K562 (cell line): ENCODE measurements around the gene LRIT1. TPM values are rescaled to one million over a fixed set of nuclear protein-coding genes. Genes with fewer than 3 reads are reported as not detected.

Experiments
- CBFB ChIP-seq: sonication (generic); formaldehyde crosslinking; IDR thresholded peaks from 2 replicates; pipeline ENCODE4 v1.4.0; 2020; ENCODE audit warnings: mild to moderate bottlenecking, missing genetic modification reagents
- EWSR1 ChIP-seq: fragments of 450-650 bp; IDR thresholded peaks from 2 replicates; pipeline ENCODE4 v1.6.1; 2018; ENCODE audit warnings: borderline replicate concordance, mild to moderate bottlenecking, low read depth, moderate library complexity; ENCODE audit not compliant: partially characterized antibody
- HEY1 ChIP-seq: fragments of 250-450 bp; sonication (Bioruptor Pico); IDR thresholded peaks from 2 replicates; pipeline ENCODE4 v1.5.0; 2020; ENCODE audit warnings: mild to moderate bottlenecking, moderate library complexity, borderline replicate concordance
- HNRNPK ChIP-seq: fragments of 200-400 bp; formaldehyde crosslinking; IDR thresholded peaks from one replicate; pipeline ENCODE4 v1.6.1; 2018; ENCODE audit warnings: mild to moderate bottlenecking, low read depth, low read length; ENCODE audit not compliant: poor library complexity, severe bottlenecking
- KHSRP ChIP-seq: fragments of 450-650 bp; IDR thresholded peaks from 2 replicates; pipeline ENCODE4 v1.6.1; 2017
- NEUROD1 ChIP-seq: fragments of 150-350 bp; IDR thresholded peaks from 2 replicates; pipeline ENCODE4 v1.6.1; 2014; ENCODE audit warnings: borderline replicate concordance, low read length, low read depth; ENCODE audit not compliant: partially characterized antibody
- PHTF2 ChIP-seq: fragments of 250-450 bp; sonication (Bioruptor Pico); IDR thresholded peaks from 2 replicates; pipeline ENCODE4 v1.5.0; 2021; ENCODE audit warnings: mild to moderate bottlenecking
- SIN3B ChIP-seq: fragments of 450-650 bp; IDR thresholded peaks from 2 replicates; pipeline ENCODE4 v1.6.1; 2017; ENCODE audit warnings: low read depth, mild to moderate bottlenecking, moderate library complexity
- SP2 ChIP-seq: IDR thresholded peaks from 2 replicates; pipeline ENCODE4 v1.6.1; 2011; ENCODE audit warnings: mild to moderate bottlenecking, low read depth, low read length, moderate library complexity; ENCODE audit not compliant: poor library complexity, severe bottlenecking; ENCODE audit errors: extremely low read depth
- TEAD1 ChIP-seq, 2 experiments: fragments of 450-650 bp in 1 of 2; sonication (generic) in 1 of 2; formaldehyde crosslinking; IDR thresholded peaks; 2 replicates each; pipeline versions ENCODE4 v1.4.0 to v1.8.0; 2020 to 2022; ENCODE audit warnings: mild to moderate bottlenecking in 2 of 2, missing genetic modification reagents in 1 of 2
- WHSC1 ChIP-seq: IDR thresholded peaks from one replicate; pipeline ENCODE4 v1.6.1; 2012; ENCODE audit warnings: low read length, control low read depth, inconsistent platforms
- ZNF165 ChIP-seq: fragments of 250-450 bp; sonication (Bioruptor Pico); IDR thresholded peaks from 2 replicates; pipeline ENCODE4 v1.4.0; 2020; ENCODE audit warnings: borderline replicate concordance
- ZNF445 ChIP-seq: fragments of 250-450 bp; sonication (Bioruptor Pico); IDR thresholded peaks from 2 replicates; pipeline ENCODE4 v1.4.0; 2020; ENCODE audit warnings: low read depth, mild to moderate bottlenecking, moderate library complexity
- polyA plus RNA-seq, 8 experiments: library from polyadenylated mRNA; depleted of rRNA in 4 of 8; stranded (reverse) in 5 of 8; unstranded in 3 of 8; fragments of >200 nt; fragmentation: Nextera tagmentation in 2 of 8; fragmentation: Illumina TruSeq in 1 of 8; extraction: Ambion mirVana in 2 of 8; extraction: Trizol in 1 of 8; gene quantifications; 2 replicates each; pipeline versions ENCODE4 v1.2.1 to v1.2.3, GENCODE V29; 2011 to 2014; ENCODE audit warnings: inconsistent platforms in 1 of 8, missing spikeins in 1 of 8
- total RNA-seq, 7 experiments: library from RNA; depleted of rRNA in 6 of 7; stranded (reverse); fragments of >200 nt in 6 of 7; fragmentation: Illumina TruSeq in 2 of 7; extraction: Trizol in 2 of 7; gene quantifications; 2 replicates each; pipeline versions ENCODE4 v1.2.1 to v1.2.3, GENCODE V29; 2011 to 2021; ENCODE audit warnings: low replicate concordance in 1 of 7
- TF ChIP-seq, protein P1 (sequence below): fragments of 450-650 bp; IDR thresholded peaks from 2 replicates; pipeline ENCODE4 v1.7.1; 2018; ENCODE audit warnings: mild to moderate bottlenecking, low read depth; ENCODE audit not compliant: partially characterized antibody
- TF ChIP-seq, protein P2 (sequence below): fragments of 150-350 bp; IDR thresholded peaks from 2 replicates; pipeline ENCODE4 v1.6.1; 2014; ENCODE audit warnings: low read depth, mild to moderate bottlenecking, low read length, borderline replicate concordance
- TF ChIP-seq, protein P3 (sequence below): fragments of 450-650 bp; formaldehyde crosslinking; IDR thresholded peaks from 2 replicates; pipeline ENCODE4 v1.4.0; 2020; ENCODE audit warnings: mild to moderate bottlenecking, mixed read lengths
- TF ChIP-seq, protein P4 (sequence below): sonication (generic); formaldehyde crosslinking; IDR thresholded peaks from 2 replicates; pipeline ENCODE4 v1.5.0; 2020; ENCODE audit warnings: missing genetic modification reagents

LRIT1 gene
- total and polyA plus RNA-seq, 9 of the 15 experiments (the other 6 are each of a cell fraction or from before 2014, with no cell fraction given) = not detected

DNA sequence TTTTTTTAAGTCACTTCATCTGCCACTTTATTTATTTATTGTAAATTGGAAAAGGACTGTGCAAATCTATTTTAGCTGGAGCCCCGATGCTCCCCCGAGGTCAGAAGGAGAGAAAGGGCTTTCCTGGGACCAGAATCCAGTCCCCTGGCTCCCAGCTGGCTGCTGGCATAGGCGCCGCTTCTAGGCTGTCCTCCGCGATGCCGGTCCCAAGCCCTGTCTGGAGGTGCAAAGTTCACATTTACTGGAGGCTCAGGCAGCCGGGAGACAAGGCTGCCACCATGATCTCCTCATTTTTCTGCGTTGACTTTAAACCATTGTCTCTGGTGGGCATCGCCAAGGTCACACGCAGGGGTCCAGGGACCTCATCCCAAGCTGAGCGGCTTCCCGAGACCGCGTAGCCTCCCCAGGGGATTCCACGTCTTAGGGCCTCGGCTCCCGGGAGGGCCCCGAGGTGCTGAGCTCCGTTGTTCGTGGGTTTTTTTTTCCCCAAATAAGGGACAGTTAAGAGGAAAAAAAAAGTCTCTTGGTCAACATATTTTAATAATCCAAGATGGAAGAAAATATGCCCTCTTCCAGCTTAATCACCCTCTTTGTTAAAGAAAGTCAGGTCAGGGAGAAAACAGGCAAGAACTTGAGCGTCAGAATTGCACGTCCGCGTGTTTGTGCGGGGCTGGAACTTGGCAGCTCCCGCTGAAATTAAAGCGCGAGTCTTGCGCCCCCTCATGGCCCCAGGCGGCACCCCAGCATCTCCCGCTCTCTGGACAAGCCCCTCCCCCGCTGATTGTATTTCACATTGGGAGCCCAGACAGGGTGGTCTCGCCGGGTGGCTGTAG is 15.4 kb upstream of the LRIT1 start (continued):
- TF ChIP-seq, protein P1, sequence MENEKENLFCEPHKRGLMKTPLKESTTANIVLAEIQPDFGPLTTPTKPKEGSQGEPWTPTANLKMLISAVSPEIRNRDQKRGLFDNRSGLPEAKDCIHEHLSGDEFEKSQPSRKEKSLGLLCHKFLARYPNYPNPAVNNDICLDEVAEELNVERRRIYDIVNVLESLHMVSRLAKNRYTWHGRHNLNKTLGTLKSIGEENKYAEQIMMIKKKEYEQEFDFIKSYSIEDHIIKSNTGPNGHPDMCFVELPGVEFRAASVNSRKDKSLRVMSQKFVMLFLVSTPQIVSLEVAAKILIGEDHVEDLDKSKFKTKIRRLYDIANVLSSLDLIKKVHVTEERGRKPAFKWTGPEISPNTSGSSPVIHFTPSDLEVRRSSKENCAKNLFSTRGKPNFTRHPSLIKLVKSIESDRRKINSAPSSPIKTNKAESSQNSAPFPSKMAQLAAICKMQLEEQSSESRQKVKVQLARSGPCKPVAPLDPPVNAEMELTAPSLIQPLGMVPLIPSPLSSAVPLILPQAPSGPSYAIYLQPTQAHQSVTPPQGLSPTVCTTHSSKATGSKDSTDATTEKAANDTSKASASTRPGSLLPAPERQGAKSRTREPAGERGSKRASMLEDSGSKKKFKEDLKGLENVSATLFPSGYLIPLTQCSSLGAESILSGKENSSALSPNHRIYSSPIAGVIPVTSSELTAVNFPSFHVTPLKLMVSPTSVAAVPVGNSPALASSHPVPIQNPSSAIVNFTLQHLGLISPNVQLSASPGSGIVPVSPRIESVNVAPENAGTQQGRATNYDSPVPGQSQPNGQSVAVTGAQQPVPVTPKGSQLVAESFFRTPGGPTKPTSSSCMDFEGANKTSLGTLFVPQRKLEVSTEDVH = peak; percentile 45
- TF ChIP-seq CBFB (no peak), SP2 (no peak), KHSRP (no peak), PHTF2 (CRISPR knock-in tag) (no peak), ZNF165 (CRISPR knock-in tag) (no peak), ZNF445 (CRISPR knock-in tag) (no peak), TEAD1 (CRISPR knock-in tag; IDR thresholded peaks at IDR 0.05) (peak in 1 of 2 experiments; percentile 79; a peak in 1 of 4 replicates), HNRNPK (no peak), NEUROD1 (peak; percentile 19), EWSR1 (no peak), HEY1 (CRISPR knock-in tag) (no peak), SIN3B (no peak), WHSC1 (no peak)
- TF ChIP-seq, protein P2, sequence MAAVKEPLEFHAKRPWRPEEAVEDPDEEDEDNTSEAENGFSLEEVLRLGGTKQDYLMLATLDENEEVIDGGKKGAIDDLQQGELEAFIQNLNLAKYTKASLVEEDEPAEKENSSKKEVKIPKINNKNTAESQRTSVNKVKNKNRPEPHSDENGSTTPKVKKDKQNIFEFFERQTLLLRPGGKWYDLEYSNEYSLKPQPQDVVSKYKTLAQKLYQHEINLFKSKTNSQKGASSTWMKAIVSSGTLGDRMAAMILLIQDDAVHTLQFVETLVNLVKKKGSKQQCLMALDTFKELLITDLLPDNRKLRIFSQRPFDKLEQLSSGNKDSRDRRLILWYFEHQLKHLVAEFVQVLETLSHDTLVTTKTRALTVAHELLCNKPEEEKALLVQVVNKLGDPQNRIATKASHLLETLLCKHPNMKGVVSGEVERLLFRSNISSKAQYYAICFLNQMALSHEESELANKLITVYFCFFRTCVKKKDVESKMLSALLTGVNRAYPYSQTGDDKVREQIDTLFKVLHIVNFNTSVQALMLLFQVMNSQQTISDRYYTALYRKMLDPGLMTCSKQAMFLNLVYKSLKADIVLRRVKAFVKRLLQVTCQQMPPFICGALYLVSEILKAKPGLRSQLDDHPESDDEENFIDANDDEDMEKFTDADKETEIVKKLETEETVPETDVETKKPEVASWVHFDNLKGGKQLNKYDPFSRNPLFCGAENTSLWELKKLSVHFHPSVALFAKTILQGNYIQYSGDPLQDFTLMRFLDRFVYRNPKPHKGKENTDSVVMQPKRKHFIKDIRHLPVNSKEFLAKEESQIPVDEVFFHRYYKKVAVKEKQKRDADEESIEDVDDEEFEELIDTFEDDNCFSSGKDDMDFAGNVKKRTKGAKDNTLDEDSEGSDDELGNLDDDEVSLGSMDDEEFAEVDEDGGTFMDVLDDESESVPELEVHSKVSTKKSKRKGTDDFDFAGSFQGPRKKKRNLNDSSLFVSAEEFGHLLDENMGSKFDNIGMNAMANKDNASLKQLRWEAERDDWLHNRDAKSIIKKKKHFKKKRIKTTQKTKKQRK = no peak
- TF ChIP-seq, protein P3, sequence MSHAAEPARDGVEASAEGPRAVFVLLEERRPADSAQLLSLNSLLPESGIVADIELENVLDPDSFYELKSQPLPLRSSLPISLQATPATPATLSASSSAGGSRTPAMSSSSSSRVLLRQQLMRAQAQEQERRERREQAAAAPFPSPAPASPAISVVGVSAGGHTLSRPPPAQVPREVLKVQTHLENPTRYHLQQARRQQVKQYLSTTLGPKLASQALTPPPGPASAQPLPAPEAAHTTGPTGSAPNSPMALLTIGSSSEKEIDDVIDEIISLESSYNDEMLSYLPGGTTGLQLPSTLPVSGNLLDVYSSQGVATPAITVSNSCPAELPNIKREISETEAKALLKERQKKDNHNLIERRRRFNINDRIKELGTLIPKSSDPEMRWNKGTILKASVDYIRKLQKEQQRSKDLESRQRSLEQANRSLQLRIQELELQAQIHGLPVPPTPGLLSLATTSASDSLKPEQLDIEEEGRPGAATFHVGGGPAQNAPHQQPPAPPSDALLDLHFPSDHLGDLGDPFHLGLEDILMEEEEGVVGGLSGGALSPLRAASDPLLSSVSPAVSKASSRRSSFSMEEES (CRISPR knock-in tag) = no peak
- TF ChIP-seq, protein P4, sequence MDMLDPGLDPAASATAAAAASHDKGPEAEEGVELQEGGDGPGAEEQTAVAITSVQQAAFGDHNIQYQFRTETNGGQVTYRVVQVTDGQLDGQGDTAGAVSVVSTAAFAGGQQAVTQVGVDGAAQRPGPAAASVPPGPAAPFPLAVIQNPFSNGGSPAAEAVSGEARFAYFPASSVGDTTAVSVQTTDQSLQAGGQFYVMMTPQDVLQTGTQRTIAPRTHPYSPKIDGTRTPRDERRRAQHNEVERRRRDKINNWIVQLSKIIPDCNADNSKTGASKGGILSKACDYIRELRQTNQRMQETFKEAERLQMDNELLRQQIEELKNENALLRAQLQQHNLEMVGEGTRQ (CRISPR knock-in tag) = no peak
